GM06990 (cell line): ENCODE results near the gene STARD3.
A peak's percentile ranks its signal among the peaks of the same experiment; 100 is the strongest.

Source experiments
- DNase-seq: peaks from one replicate; pipeline ENCODE4 v3.0.0-alpha.2; 2011; ENCODE audit not compliant: insufficient read length; ENCODE audit errors: extremely low read depth
- H3K27me3 ChIP-seq: replicated peaks from 2 replicates; pipeline ENCODE4 v1.6.0; 2011; ENCODE audit warnings: low read length; ENCODE audit not compliant: control insufficient read depth, insufficient read depth
- H3K36me3 ChIP-seq: 2 replicates; pipeline ENCODE4 v1.5.1; 2011; ENCODE audit warnings: low read length; ENCODE audit not compliant: control insufficient read depth, insufficient read depth
- H3K4me3 ChIP-seq: replicated peaks from 2 replicates; pipeline ENCODE4 v1.5.1; 2011; ENCODE audit warnings: low read depth, mild to moderate bottlenecking, control low read depth, low read length
- TF ChIP-seq, protein P1 (sequence below): IDR thresholded peaks from 2 replicates; pipeline ENCODE4 v1.5.1; 2011; ENCODE audit warnings: low read length, control low read depth, mild to moderate bottlenecking, inconsistent platforms; ENCODE audit not compliant: insufficient read depth, poor library complexity, severe bottlenecking

The STARD3 gene

DNA sequence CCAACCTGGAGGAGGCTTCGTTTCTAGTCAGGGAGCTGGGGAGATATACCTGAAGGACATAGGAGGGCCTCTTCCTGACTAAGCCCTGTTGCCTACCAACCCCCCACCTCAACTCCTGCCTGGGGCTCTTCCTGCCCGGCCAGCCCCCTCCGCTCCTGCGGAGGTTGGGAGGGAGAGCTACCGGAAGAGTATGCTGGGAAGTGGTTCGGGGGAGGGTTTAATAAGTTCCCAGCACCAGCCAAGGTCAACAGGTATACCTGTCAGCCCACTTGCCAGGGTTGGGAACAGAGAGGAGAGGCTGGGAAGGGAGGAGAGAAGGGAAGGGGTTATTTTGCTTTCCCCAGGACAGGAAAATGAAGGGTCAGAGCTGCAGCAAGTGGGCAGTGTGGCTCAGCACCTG, 5.5 kb upstream of the STARD3 start:
- Histone ChIP-seq H3K27me3 (no peaks in the 10 kb centered on the region; the same call in 1 of the 2 replicates), H3K4me3 (no peak overlapping the region), H3K36me3 (no peaks in the 10 kb centered on the region)
- TF ChIP-seq, protein P1, sequence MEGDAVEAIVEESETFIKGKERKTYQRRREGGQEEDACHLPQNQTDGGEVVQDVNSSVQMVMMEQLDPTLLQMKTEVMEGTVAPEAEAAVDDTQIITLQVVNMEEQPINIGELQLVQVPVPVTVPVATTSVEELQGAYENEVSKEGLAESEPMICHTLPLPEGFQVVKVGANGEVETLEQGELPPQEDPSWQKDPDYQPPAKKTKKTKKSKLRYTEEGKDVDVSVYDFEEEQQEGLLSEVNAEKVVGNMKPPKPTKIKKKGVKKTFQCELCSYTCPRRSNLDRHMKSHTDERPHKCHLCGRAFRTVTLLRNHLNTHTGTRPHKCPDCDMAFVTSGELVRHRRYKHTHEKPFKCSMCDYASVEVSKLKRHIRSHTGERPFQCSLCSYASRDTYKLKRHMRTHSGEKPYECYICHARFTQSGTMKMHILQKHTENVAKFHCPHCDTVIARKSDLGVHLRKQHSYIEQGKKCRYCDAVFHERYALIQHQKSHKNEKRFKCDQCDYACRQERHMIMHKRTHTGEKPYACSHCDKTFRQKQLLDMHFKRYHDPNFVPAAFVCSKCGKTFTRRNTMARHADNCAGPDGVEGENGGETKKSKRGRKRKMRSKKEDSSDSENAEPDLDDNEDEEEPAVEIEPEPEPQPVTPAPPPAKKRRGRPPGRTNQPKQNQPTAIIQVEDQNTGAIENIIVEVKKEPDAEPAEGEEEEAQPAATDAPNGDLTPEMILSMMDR, result no peak
- DNase-seq, result no peak

DNA sequence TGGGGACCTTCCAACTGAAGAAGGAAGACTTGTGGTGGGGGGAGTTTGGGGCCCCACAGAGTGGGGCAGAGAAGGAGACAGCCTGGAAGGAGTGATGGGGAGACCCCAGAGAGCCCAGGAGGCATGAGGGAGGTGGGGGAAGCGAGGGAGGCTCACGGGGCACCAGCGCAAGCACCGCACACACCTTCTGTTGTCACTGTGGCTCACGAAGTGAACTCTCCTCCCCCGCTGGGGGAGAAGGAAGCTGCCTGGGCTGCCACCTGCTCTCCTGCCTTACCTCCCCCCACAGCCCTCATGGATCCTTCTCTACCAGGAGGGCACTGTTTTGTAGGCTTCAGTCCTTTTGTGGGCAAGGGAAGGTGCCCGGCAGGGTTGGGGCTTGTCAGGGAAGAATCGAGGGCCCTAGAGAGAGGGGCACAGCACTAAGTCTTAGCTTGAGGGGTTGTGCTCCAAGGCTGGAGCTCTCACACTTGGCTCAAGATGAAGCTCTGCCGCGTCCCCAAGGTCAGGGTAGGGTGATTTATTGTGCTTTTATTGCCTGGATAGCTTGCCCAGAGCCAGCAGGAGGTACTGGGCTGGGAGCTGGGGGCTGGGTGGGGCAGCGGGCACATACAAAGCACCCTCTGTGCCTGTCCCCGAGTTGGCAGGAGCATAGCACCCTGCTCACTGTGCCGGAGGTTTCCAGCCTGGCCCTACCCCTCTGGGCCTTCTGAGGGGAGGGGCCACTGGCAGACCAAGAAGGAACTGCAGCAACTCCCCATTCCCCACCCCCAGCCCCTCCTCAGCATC, 4.6 kb upstream of the STARD3 start:
- H3K4me3 ChIP-seq, result no peak overlapping the region
- H3K27me3 ChIP-seq, result no peaks in the 10 kb centered on the region
- H3K36me3 ChIP-seq, result no peaks in the 10 kb centered on the region
- DNase-seq, result no peak
- TF ChIP-seq, protein P1, result no peak

DNA sequence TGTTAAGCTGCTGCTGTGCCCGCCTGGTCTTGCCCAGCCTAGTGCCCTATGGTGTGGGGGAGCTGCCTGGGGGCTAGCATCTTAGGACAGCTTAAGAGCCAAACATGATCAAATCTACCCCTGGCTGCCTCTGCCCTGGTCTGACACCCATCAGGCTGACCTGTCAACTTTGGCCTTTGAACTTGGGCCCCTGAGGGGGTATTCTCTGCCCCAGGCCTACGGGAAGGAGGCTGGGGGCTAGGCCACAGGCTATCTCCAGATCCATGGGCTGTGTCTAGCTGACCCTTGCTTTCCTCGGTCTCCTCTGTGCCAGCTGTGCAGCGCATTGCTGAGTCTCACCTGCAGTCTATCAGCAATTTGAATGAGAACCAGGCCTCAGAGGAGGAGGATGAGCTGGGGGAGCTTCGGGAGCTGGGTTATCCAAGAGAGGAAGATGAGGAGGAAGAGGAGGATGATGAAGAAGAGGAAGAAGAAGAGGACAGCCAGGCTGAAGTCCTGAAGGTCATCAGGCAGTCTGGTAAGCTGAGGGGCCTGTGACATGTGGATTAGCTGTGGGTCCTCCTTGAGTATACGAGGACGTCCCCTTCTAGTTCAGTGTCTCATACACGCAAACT, 3.3 kb upstream of the STARD3 start:
- H3K36me3 ChIP-seq, result no peaks in the 10 kb centered on the region
- H3K4me3 ChIP-seq, result no peak overlapping the region
- TF ChIP-seq, protein P1, result no peak
- H3K27me3 ChIP-seq, result no peaks in the 10 kb centered on the region
- no peak for DNase-seq

DNA sequence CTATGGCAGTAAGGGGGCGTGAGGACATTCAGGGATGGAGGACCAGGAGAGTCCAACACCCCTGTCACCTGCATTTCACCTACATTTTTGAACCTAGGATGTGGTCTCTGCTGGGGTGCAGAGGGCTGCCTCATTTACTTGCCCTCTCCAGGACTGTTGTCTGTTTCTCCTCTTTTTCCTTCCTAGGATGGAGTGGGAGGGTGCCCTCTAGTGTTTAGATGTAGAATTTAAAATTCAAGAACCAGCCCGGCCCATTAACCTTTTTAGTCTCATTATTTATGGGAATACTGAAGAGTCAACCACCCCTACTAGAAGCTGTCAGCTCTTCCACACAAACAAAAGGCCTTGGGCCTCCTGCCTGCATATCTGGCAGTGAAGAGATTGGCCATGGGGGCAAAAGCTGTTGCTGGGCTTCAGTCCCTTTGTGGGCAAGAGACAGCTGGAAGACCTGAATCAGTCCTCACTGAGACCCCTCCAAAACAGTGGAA, 2.5 kb upstream of the STARD3 start:
- TF ChIP-seq, protein P1, result peak; percentile 76
- Histone ChIP-seq H3K36me3 (no peaks in the 10 kb centered on the region), H3K4me3 (no peak overlapping the region), H3K27me3 (no peaks in the 10 kb centered on the region)
- no peak for DNase-seq

DNA sequence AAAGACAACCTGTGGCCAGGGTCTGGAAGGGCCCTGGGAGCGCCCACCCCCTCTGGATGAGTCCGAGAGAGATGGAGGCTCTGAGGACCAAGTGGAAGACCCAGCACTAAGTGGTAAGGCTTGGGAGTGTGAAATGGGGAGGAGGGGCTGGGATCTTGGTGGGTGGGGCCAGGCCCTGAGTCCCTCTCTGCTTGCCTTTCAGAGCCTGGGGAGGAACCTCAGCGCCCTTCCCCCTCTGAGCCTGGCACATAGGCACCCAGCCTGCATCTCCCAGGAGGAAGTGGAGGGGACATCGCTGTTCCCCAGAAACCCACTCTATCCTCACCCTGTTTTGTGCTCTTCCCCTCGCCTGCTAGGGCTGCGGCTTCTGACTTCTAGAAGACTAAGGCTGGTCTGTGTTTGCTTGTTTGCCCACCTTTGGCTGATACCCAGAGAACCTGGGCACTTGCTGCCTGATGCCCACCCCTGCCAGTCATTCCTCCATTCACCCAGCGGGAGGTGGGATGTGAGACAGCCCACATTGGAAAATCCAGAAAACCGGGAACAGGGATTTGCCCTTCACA, 1.2 kb upstream of the STARD3 start:
- no peak overlapping the region for H3K4me3 ChIP-seq
- H3K27me3 ChIP-seq, result no peaks in the 10 kb centered on the region
- TF ChIP-seq, protein P1, result no peak
- no peaks in the 10 kb centered on the region for H3K36me3 ChIP-seq
- no peak for DNase-seq
